ENCODE measurements around the gene KLHL29. TPM values are rescaled to one million over a fixed set of nuclear protein-coding genes. Genes with fewer than 3 reads are reported as not detected.

Gene KLHL29
- total and polyA plus RNA-seq, 2 donors: 1.4 to 2.9 TPM

GRCh38 chr2:23477392-23477791 lies 92.4 kb downstream of the KLHL29 start:
- H3K27me3 ChIP-seq (ENCODE audit: control insufficient read depth in 2 of 2, insufficient read depth in 1 of 2, low read length in 1 of 2): peaks cover 0 to 23% of the 10 kb centered on the region in 2 donors
- no peaks in the 10 kb centered on the region for H3K36me3 ChIP-seq (ENCODE audit: control insufficient read depth in 2 of 2, insufficient read depth in 2 of 2, low read length in 1 of 2)
- no peaks in the 10 kb centered on the region for H3K4me1 ChIP-seq (ENCODE audit: control insufficient read depth in 2 of 2, insufficient read depth in 2 of 2, low read length in 2 of 2)
- no peak for DNase-seq (ENCODE audit: low read depth in 6 of 9, low spot score in 9 of 9)
- H3K27ac ChIP-seq (ENCODE audit: low read depth in 1 of 2, low read length in 1 of 2): no peak overlapping the region
- no peak overlapping the region for H3K4me3 ChIP-seq (ENCODE audit: low read length in 2 of 2)
- H3K9me3 ChIP-seq (ENCODE audit: control insufficient read depth in 2 of 2, insufficient read depth in 1 of 2, low read length in 1 of 2): no peaks in the 10 kb centered on the region
- 99% methylated on average over 11 of the region's 11 CpGs for WGBS

GRCh38 chr2:23478087-23478932 lies 93.3 kb downstream of the KLHL29 start:
- H3K36me3 ChIP-seq (ENCODE audit: control insufficient read depth in 2 of 2, insufficient read depth in 2 of 2, low read length in 1 of 2): no peaks in the 10 kb centered on the region
- no peaks in the 10 kb centered on the region for H3K9me3 ChIP-seq (ENCODE audit: control insufficient read depth in 2 of 2, insufficient read depth in 1 of 2, low read length in 1 of 2)
- 70% methylated on average over 17 of the region's 17 CpGs for WGBS
- peaks cover 0 to 23% of the 10 kb centered on the region in 2 donors for H3K27me3 ChIP-seq (ENCODE audit: control insufficient read depth in 2 of 2, insufficient read depth in 1 of 2, low read length in 1 of 2)
- H3K4me3 ChIP-seq (ENCODE audit: low read length in 2 of 2): no peak overlapping the region
- DNase-seq (ENCODE audit: low read depth in 6 of 9, low spot score in 9 of 9): no peak
- H3K4me1 ChIP-seq (ENCODE audit: control insufficient read depth in 2 of 2, insufficient read depth in 2 of 2, low read length in 2 of 2): no peaks in the 10 kb centered on the region
- H3K27ac ChIP-seq (ENCODE audit: low read depth in 1 of 2, low read length in 1 of 2): no peak overlapping the region

- WGBS: 71% methylated on average over 20 of the region's 20 CpGs
- Histone ChIP-seq H3K4me3 (ENCODE audit: low read length in 2 of 2) (no peak overlapping the region), H3K4me1 (ENCODE audit: control insufficient read depth in 2 of 2, insufficient read depth in 2 of 2, low read length in 2 of 2) (no peaks in the 10 kb centered on the region), H3K36me3 (ENCODE audit: control insufficient read depth in 2 of 2, insufficient read depth in 2 of 2, low read length in 1 of 2) (no peaks in the 10 kb centered on the region), H3K27ac (ENCODE audit: low read depth in 1 of 2, low read length in 1 of 2) (no peak overlapping the region), H3K27me3 (ENCODE audit: control insufficient read depth in 2 of 2, insufficient read depth in 1 of 2, low read length in 1 of 2) (peaks cover 0 to 21% of the 10 kb centered on the region in 2 donors), H3K9me3 (ENCODE audit: control insufficient read depth in 2 of 2, insufficient read depth in 1 of 2, low read length in 1 of 2) (no peaks in the 10 kb centered on the region)
- no peak for DNase-seq (ENCODE audit: low read depth in 6 of 9, low spot score in 9 of 9)
These were observed 94.1 kb downstream of the KLHL29 start for GRCh38 chr2:23478933-23479683.

GRCh38 chr2:23480957-23481797 lies 96.2 kb downstream of the KLHL29 start:
- no peak for DNase-seq (ENCODE audit: low read depth in 6 of 9, low spot score in 9 of 9)
- Histone ChIP-seq H3K27ac (ENCODE audit: low read depth in 1 of 2, low read length in 1 of 2) (no peak overlapping the region), H3K36me3 (ENCODE audit: control insufficient read depth in 2 of 2, insufficient read depth in 2 of 2, low read length in 1 of 2) (no peaks in the 10 kb centered on the region), H3K4me1 (ENCODE audit: control insufficient read depth in 2 of 2, insufficient read depth in 2 of 2, low read length in 2 of 2) (no peaks in the 10 kb centered on the region), H3K27me3 (ENCODE audit: control insufficient read depth in 2 of 2, insufficient read depth in 1 of 2, low read length in 1 of 2) (peaks cover 0 to 23% of the 10 kb centered on the region in 2 donors), H3K4me3 (ENCODE audit: low read length in 2 of 2) (no peak overlapping the region), H3K9me3 (ENCODE audit: control insufficient read depth in 2 of 2, insufficient read depth in 1 of 2, low read length in 1 of 2) (no peaks in the 10 kb centered on the region)
- WGBS: 83% methylated on average over 17 of the region's 17 CpGs

- no peak for DNase-seq (ENCODE audit: low read depth in 6 of 9, low spot score in 9 of 9)
- 94% methylated on average over 9 of the region's 9 CpGs for WGBS
- no peaks in the 10 kb centered on the region for H3K4me1 ChIP-seq (ENCODE audit: control insufficient read depth in 2 of 2, insufficient read depth in 2 of 2, low read length in 2 of 2)
- no peak overlapping the region for H3K27ac ChIP-seq (ENCODE audit: low read depth in 1 of 2, low read length in 1 of 2)
- no peaks in the 10 kb centered on the region for H3K36me3 ChIP-seq (ENCODE audit: control insufficient read depth in 2 of 2, insufficient read depth in 2 of 2, low read length in 1 of 2)
- H3K4me3 ChIP-seq (ENCODE audit: low read length in 2 of 2): no peak overlapping the region
- no peaks in the 10 kb centered on the region for H3K9me3 ChIP-seq (ENCODE audit: control insufficient read depth in 2 of 2, insufficient read depth in 1 of 2, low read length in 1 of 2)
- peaks cover 0 to 20% of the 10 kb centered on the region in 2 donors for H3K27me3 ChIP-seq (ENCODE audit: control insufficient read depth in 2 of 2, insufficient read depth in 1 of 2, low read length in 1 of 2)
These were observed 97.2 kb downstream of the KLHL29 start for GRCh38 chr2:23482188-23482587.

GRCh38 chr2:23482607-23483006 lies 97.6 kb downstream of the KLHL29 start:
- Histone ChIP-seq H3K4me3 (ENCODE audit: low read length in 2 of 2) (no peak overlapping the region), H3K27ac (ENCODE audit: low read depth in 1 of 2, low read length in 1 of 2) (no peak overlapping the region), H3K9me3 (ENCODE audit: control insufficient read depth in 2 of 2, insufficient read depth in 1 of 2, low read length in 1 of 2) (no peaks in the 10 kb centered on the region), H3K27me3 (ENCODE audit: control insufficient read depth in 2 of 2, insufficient read depth in 1 of 2, low read length in 1 of 2) (peaks cover 0 to 22% of the 10 kb centered on the region in 2 donors), H3K4me1 (ENCODE audit: control insufficient read depth in 2 of 2, insufficient read depth in 2 of 2, low read length in 2 of 2) (no peaks in the 10 kb centered on the region), H3K36me3 (ENCODE audit: control insufficient read depth in 2 of 2, insufficient read depth in 2 of 2, low read length in 1 of 2) (no peaks in the 10 kb centered on the region)
- WGBS: 93% methylated on average over 6 of the region's 6 CpGs
- no peak for DNase-seq (ENCODE audit: low read depth in 6 of 9, low spot score in 9 of 9)

GRCh38 chr2:23483791-23484190 lies 98.8 kb downstream of the KLHL29 start:
- Histone ChIP-seq H3K9me3 (ENCODE audit: control insufficient read depth in 2 of 2, insufficient read depth in 1 of 2, low read length in 1 of 2) (no peaks in the 10 kb centered on the region), H3K27me3 (ENCODE audit: control insufficient read depth in 2 of 2, insufficient read depth in 1 of 2, low read length in 1 of 2) (peaks cover 0 to 25% of the 10 kb centered on the region in 2 donors), H3K4me1 (ENCODE audit: control insufficient read depth in 2 of 2, insufficient read depth in 2 of 2, low read length in 2 of 2) (no peaks in the 10 kb centered on the region), H3K27ac (ENCODE audit: low read depth in 1 of 2, low read length in 1 of 2) (no peak overlapping the region), H3K36me3 (ENCODE audit: control insufficient read depth in 2 of 2, insufficient read depth in 2 of 2, low read length in 1 of 2) (no peaks in the 10 kb centered on the region), H3K4me3 (ENCODE audit: low read length in 2 of 2) (no peak overlapping the region)
- no peak for DNase-seq (ENCODE audit: low read depth in 6 of 9, low spot score in 9 of 9)
- 80% methylated on average over 5 of the region's 5 CpGs for WGBS

GRCh38 chr2:23484275-23484674 lies 99.3 kb downstream of the KLHL29 start:
- no peak overlapping the region for H3K27ac ChIP-seq (ENCODE audit: low read depth in 1 of 2, low read length in 1 of 2)
- no peak for DNase-seq (ENCODE audit: low read depth in 6 of 9, low spot score in 9 of 9)
- no peaks in the 10 kb centered on the region for H3K4me1 ChIP-seq (ENCODE audit: control insufficient read depth in 2 of 2, insufficient read depth in 2 of 2, low read length in 2 of 2)
- no peaks in the 10 kb centered on the region for H3K36me3 ChIP-seq (ENCODE audit: control insufficient read depth in 2 of 2, insufficient read depth in 2 of 2, low read length in 1 of 2)
- no peak overlapping the region for H3K4me3 ChIP-seq (ENCODE audit: low read length in 2 of 2)
- H3K9me3 ChIP-seq (ENCODE audit: control insufficient read depth in 2 of 2, insufficient read depth in 1 of 2, low read length in 1 of 2): no peaks in the 10 kb centered on the region
- H3K27me3 ChIP-seq (ENCODE audit: control insufficient read depth in 2 of 2, insufficient read depth in 1 of 2, low read length in 1 of 2): peaks cover 0 to 24% of the 10 kb centered on the region in 2 donors
- WGBS: 94% methylated on average over 8 of the region's 8 CpGs

Data from thymus (tissue), 11 donors.